GM12878 (cell line): ENCODE results near the gene PMIS2. TPM values are rescaled to one million over a fixed set of nuclear protein-coding genes. Genes with fewer than 3 reads are reported as not detected.

Experiments used
- ATAC-seq: fragments of 200-7000 bp; cut with Tn5 transposase; 3 replicates; pipeline ENCODE4 v1.9.1; 2020; ENCODE audit warnings: mild to moderate bottlenecking, moderate library complexity
- BruUV-seq: library from RNA; stranded (reverse); fragments of 400-500 nt; replicated peaks from 2 replicates; lab custom pipeline; 2021; lab: Mats Ljungman, UMichigan
- CTCF ChIA-PET: fragments of 300-600 bp; sonication (Branson Sonifier 250); formaldehyde crosslinking; extraction: SDS; loops from one replicate; lab custom pipeline; 2021; ENCODE audit warnings: inconsistent platforms; lab: Yijun Ruan, JAX
- POLR2A ChIA-PET: fragments of 350-600 bp; formaldehyde crosslinking; extraction: SDS; loops from one replicate; lab custom pipeline; 2021; ENCODE audit warnings: inconsistent platforms; lab: Charles Lee
- RAD21 ChIA-PET: fragments of 300-600 bp; sonication (Branson Sonifier 250); formaldehyde crosslinking; loops from one replicate; lab custom pipeline; 2023; ENCODE audit warnings: antibody characterized with exemption; ENCODE audit not compliant: unreplicated experiment; lab: Charles Lee
- SMC1A ChIA-PET: fragments of 300-600 bp; sonication (Branson Sonifier 250); formaldehyde crosslinking; loops from one replicate; lab custom pipeline; 2023; ENCODE audit not compliant: unreplicated experiment, uncharacterized antibody; lab: Charles Lee
- DNase-seq: peaks from one replicate; pipeline ENCODE4 v3.0.0-alpha.2; 2011; ENCODE audit warnings: low read depth, low spot score
- FAIRE-seq: peaks from 3 replicates; lab custom pipeline; 2011; peaks lifted over from hg19 to GRCh38; lab: Jason Lieb, UNC
- H2AFZ ChIP-seq: 2 replicates; pipeline ENCODE4 v1.6.0; 2011; ENCODE audit warnings: low read depth, low read length, control low read depth; ENCODE audit not compliant: control insufficient read depth
- H3K27ac ChIP-seq: 2 replicates; pipeline ENCODE4 v1.5.1; 2011; ENCODE audit warnings: control low read depth; ENCODE audit not compliant: control insufficient read depth, insufficient read depth
- H3K27me3 ChIP-seq, 2 experiments: replicated peaks in 1 of 2; 2 replicates each; pipeline versions ENCODE4 v1.6.0 to v1.6.1; 2011; ENCODE audit warnings: low read length in 1 of 2; ENCODE audit not compliant: control insufficient read depth in 2 of 2, insufficient read depth in 2 of 2
- H3K36me3 ChIP-seq, 2 experiments: 2 replicates each; pipeline ENCODE4 v1.5.1; 2011; ENCODE audit warnings: low read length in 1 of 2; ENCODE audit not compliant: control insufficient read depth in 2 of 2, insufficient read depth in 2 of 2
- H3K4me1 ChIP-seq: 2 replicates; pipeline ENCODE4 v1.6.1; 2011; ENCODE audit warnings: mild to moderate bottlenecking, low read length, moderate library complexity, mixed read lengths; ENCODE audit not compliant: control insufficient read depth, insufficient read depth
- H3K4me2 ChIP-seq: 2 replicates; pipeline ENCODE4 v1.6.0; 2011; ENCODE audit warnings: control low read depth; ENCODE audit not compliant: control insufficient read depth, insufficient read depth
- H3K4me3 ChIP-seq: fragments of 200-600 bp; sonication (generic); 2 replicates; pipeline ENCODE4 v1.5.1; 2016
- H3K79me2 ChIP-seq: 2 replicates; pipeline ENCODE4 v1.6.0; 2011; ENCODE audit warnings: low read length; ENCODE audit not compliant: control insufficient read depth, insufficient read depth
- H3K9ac ChIP-seq: 2 replicates; pipeline ENCODE4 v1.8.0; 2011; ENCODE audit warnings: low read length, control low read depth, mixed read lengths; ENCODE audit not compliant: control insufficient read depth, insufficient read depth
- H3K9me3 ChIP-seq: replicated peaks from 3 replicates; pipeline ENCODE4 v1.5.1; 2011; ENCODE audit warnings: mild to moderate bottlenecking, low read length; ENCODE audit not compliant: control insufficient read depth, insufficient read depth
- H4K20me1 ChIP-seq: 2 replicates; pipeline ENCODE4 v1.6.0; 2011; ENCODE audit not compliant: control insufficient read depth, insufficient read depth
- BCL11A ChIP-seq: IDR thresholded peaks from 2 replicates; pipeline ENCODE4 v1.6.1; 2011; ENCODE audit warnings: low read depth, low read length
- CBX5 ChIP-seq: sonication (generic); IDR thresholded peaks from 2 replicates; pipeline ENCODE4 v1.6.1; 2016; ENCODE audit warnings: low read depth, moderate library complexity, mild to moderate bottlenecking, inconsistent platforms
- CEBPB ChIP-seq, 2 experiments: fragments of 150-350 bp in 1 of 2; IDR thresholded peaks; 2 replicates each; pipeline ENCODE4 v1.6.1; 2012 to 2014; ENCODE audit warnings: low read depth in 2 of 2, low read length in 2 of 2, borderline replicate concordance in 1 of 2, inconsistent platforms in 1 of 2
- CREB1 ChIP-seq: IDR thresholded peaks from 2 replicates; pipeline ENCODE4 v1.6.1; 2012; ENCODE audit warnings: low read depth, mild to moderate bottlenecking, inconsistent platforms
- DPF2 ChIP-seq: fragments of 450-650 bp; IDR thresholded peaks from 2 replicates; pipeline ENCODE4 v1.6.1; 2017; ENCODE audit warnings: mild to moderate bottlenecking
- IKZF1 ChIP-seq: fragments of 450-650 bp; conservative IDR thresholded peaks from 2 replicates; pipeline ENCODE4 v1.6.1; 2017; ENCODE audit warnings: antibody characterized with exemption, mild to moderate bottlenecking
- MYB ChIP-seq: fragments of 150-350 bp; IDR thresholded peaks from 2 replicates; pipeline ENCODE4 v1.6.1; 2014; ENCODE audit warnings: mild to moderate bottlenecking, low read depth, low read length, borderline replicate concordance
- NFIC ChIP-seq: IDR thresholded peaks from 2 replicates; pipeline ENCODE4 v1.6.1; 2012; ENCODE audit warnings: low read depth, mild to moderate bottlenecking, inconsistent platforms, low read length, moderate library complexity
- NFXL1 ChIP-seq: fragments of 450-650 bp; IDR thresholded peaks from 2 replicates; pipeline ENCODE4 v1.6.1; 2017; ENCODE audit warnings: antibody characterized with exemption, mild to moderate bottlenecking, borderline replicate concordance
- NRF1 ChIP-seq: conservative IDR thresholded peaks from 2 replicates; pipeline ENCODE4 v1.6.1; 2011; ENCODE audit warnings: mild to moderate bottlenecking, low read depth, low read length, improper control_type of control experiment
- POLR2AphosphoS2 ChIP-seq: IDR thresholded peaks from 2 replicates; pipeline ENCODE4 v1.6.1; 2011; ENCODE audit warnings: low read depth, mild to moderate bottlenecking, low read length, improper control_type of control experiment, moderate library complexity
- ZNF24 ChIP-seq: fragments of 450-650 bp; IDR thresholded peaks from 2 replicates; pipeline ENCODE4 v1.6.1; 2017; ENCODE audit warnings: antibody characterized with exemption, mild to moderate bottlenecking
- WGBS: methylation state at CpG from one replicate; pipeline ENCODE4 v1.1.6; 2016; ENCODE audit warnings: low lambda C conversion rate; ENCODE audit not compliant: insufficient replicate concordance, insufficient coverage; ENCODE audit errors: missing lambda C conversion rate; 5-methylcytosine and 5-hydroxymethylcytosine counted together
- in situ Hi-C: fragments of 300-500 bp; cut with MboI; formaldehyde crosslinking; loops from 9 replicates; pipeline ENCODE4 v1.14.3; 2018; ENCODE audit warnings: mixed read lengths
- intact Hi-C: fragments of 100-400 bp; cut with micrococcal nuclease; formaldehyde crosslinking; loops from one replicate; pipeline ENCODE4 v1.14.2; 2022; ENCODE audit not compliant: unreplicated experiment
- polyA plus RNA-seq, 11 experiments: library from polyadenylated mRNA; depleted of rRNA in 4 of 11; unstranded in 6 of 11; stranded (reverse) in 5 of 11; fragments of >200 nt; fragmentation: Nextera tagmentation in 4 of 11; fragmentation: Illumina TruSeq in 1 of 11; extraction: Ambion mirVana in 4 of 11; extraction: Trizol in 1 of 11; gene quantifications; 1 replicate in 1 of 11; 2 replicates in 10 of 11; pipeline versions ENCODE4 v1.2.1 to v1.2.3, GENCODE V29; 2011 to 2016; ENCODE audit warnings: inconsistent platforms in 2 of 11, missing spikeins in 2 of 11, low read depth in 1 of 11
- total RNA-seq, 4 experiments: library from RNA; depleted of rRNA in 3 of 4; stranded (reverse); fragments of >200 nt in 3 of 4; fragmentation: Illumina TruSeq in 1 of 4; extraction: Trizol in 1 of 4; gene quantifications; 2 replicates each; pipeline versions ENCODE4 v1.2.1 to v1.2.3, GENCODE V29; 2013 to 2021
- TF ChIP-seq, protein P1 (sequence below): fragments of 450-650 bp; IDR thresholded peaks from 2 replicates; pipeline ENCODE4 v1.6.1; 2016; ENCODE audit warnings: mild to moderate bottlenecking, moderate library complexity, borderline replicate concordance
- TF ChIP-seq, protein P2 (sequence below): fragments of 450-650 bp; IDR thresholded peaks from 2 replicates; pipeline ENCODE4 v1.6.1; 2017; ENCODE audit warnings: mild to moderate bottlenecking, moderate library complexity

Gene PMIS2
- total and polyA plus RNA-seq, 10 of the 15 experiments (the other 5 are each of a cell fraction or from before 2014, with no cell fraction given): not detected

DNA sequence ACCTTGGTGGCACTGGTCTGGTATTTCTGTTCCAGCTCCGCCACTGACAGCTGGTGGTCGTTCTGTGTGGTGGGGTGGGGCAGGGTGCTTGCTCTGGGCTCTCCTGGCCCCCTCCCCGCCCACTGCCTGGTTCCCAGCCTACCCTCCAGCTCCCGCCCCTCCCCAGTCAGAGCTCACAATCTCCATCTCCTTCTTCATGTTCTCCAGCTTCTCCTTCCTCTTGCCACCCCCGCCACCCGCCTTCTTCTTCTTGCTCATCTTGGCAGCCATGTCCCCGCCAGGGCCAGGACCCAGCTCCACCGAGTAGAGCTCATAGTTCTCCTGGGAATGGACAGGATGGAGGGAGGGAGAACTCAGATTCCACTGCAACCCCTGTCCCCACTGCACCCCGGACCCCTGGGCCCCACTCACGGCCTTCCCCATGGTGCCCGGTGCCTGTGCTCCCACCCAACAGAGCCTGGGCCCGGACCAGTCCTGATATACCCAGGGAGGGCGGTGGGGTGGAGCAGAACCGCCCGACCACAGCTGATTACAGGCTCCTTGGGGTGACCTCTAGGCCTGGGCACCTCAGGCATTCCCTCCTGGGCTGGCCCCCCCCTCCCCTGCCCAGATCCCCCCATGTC, 22.7 kb upstream of the PMIS2 start, which contains the start of gene ATP4A (continued):
- TF ChIP-seq, protein P1, sequence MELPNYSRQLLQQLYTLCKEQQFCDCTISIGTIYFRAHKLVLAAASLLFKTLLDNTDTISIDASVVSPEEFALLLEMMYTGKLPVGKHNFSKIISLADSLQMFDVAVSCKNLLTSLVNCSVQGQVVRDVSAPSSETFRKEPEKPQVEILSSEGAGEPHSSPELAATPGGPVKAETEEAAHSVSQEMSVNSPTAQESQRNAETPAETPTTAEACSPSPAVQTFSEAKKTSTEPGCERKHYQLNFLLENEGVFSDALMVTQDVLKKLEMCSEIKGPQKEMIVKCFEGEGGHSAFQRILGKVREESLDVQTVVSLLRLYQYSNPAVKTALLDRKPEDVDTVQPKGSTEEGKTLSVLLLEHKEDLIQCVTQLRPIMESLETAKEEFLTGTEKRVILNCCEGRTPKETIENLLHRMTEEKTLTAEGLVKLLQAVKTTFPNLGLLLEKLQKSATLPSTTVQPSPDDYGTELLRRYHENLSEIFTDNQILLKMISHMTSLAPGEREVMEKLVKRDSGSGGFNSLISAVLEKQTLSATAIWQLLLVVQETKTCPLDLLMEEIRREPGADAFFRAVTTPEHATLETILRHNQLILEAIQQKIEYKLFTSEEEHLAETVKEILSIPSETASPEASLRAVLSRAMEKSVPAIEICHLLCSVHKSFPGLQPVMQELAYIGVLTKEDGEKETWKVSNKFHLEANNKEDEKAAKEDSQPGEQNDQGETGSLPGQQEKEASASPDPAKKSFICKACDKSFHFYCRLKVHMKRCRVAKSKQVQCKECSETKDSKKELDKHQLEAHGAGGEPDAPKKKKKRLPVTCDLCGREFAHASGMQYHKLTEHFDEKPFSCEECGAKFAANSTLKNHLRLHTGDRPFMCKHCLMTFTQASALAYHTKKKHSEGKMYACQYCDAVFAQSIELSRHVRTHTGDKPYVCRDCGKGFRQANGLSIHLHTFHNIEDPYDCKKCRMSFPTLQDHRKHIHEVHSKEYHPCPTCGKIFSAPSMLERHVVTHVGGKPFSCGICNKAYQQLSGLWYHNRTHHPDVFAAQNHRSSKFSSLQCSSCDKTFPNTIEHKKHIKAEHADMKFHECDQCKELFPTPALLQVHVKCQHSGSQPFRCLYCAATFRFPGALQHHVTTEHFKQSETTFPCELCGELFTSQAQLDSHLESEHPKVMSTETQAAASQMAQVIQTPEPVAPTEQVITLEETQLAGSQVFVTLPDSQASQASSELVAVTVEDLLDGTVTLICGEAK: no peak
- TF ChIP-seq MYB (no peak), CEBPB (IDR thresholded peaks at IDR 0.05; ENCODE audit: borderline replicate concordance in 1 of 2, low read depth in 2 of 2, low read length in 2 of 2) (no peak), IKZF1 (no peak), ZNF24 (no peak)

DNA sequence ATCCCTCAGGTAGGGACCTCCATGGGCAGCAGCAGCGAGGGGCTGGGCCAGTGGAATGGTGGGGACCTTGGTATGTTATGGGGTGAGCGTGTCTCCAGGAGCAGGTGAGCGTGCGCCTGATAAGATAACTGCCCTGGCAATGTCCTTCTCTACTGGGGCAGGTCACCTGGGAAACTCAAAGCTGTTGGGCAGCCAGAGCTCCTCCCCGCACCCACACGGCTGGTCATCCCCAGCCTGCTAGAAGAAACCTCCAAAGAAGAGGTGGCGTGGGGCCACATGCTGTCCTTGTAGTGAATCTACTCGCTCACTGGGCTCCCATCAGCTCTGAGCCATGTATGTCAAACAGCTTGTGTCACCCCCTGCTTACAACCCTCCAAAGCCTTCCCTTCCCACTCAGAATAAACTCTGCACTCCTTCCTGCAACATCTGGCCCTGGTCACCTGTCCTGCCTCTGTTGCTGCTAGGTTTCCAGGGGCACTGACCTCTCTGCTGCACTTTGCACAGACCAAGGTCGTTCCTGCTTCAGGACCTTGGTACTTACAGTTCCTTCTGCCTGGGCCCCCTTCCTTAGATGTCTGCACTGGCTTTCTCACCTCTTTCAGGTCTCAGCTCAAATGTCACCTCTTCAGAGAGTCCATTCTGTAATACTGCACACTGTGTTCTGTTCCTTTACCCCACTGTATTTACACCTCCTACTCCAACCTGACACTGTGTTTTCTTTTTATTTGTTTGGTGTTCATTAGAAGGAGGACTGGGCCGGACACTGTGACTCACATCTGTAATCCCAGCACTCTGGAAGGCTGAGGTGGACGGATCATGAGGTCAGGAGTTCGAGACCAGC, 20.7 kb upstream of the PMIS2 start:
- intact Hi-C loops (no loop called here), in situ Hi-C loops (no loop called here)
- no peak overlapping the region for H3K4me3 ChIP-seq
- no peak overlapping the region for H2AFZ ChIP-seq
- H3K9me3 ChIP-seq: no peaks in the 10 kb centered on the region
- H3K27ac ChIP-seq: no peak overlapping the region
- FAIRE-seq (no peak), ATAC-seq (no peak), DNase-seq (no peak)
- no peak overlapping the region for H3K4me2 ChIP-seq
- H3K27me3 ChIP-seq: peaks cover 2 to 4% of the 10 kb centered on the region in 2 experiments; a peak in 1 of 4 replicates
- POLR2A ChIA-PET: no interaction called here
- no peak overlapping the region for H3K9ac ChIP-seq
- H3K36me3 ChIP-seq: no peaks in the 10 kb centered on the region
- 37% methylated on average over 12 of the region's 12 CpGs for WGBS
- H3K4me1 ChIP-seq: peaks cover 7% of the 10 kb centered on the region
- CTCF ChIA-PET: interaction anchor here (0.6 to 1.3 kb wide), 3 partner anchors 16 to 1689 kb away, joined by 3 to 4 read pairs (median 3); no protein-coding TSS in a partner anchor
- H4K20me1 ChIP-seq: no peaks in the 10 kb centered on the region
- no TSS peak for BruUV-seq
- RAD21 ChIA-PET: no interaction called here
- no peaks in the 10 kb centered on the region for H3K79me2 ChIP-seq
- SMC1A ChIA-PET: interaction anchor here (0.5 kb wide), 1 partner anchor 33 kb away, joined by 3 read pairs; no protein-coding TSS in a partner anchor
- no peak for TF ChIP-seq BCL11A
- no peak for TF ChIP-seq CBX5
- no peak for TF ChIP-seq CREB1
- TF ChIP-seq NFXL1: no peak
- no peak for TF ChIP-seq NRF1
- TF ChIP-seq, protein P2, sequence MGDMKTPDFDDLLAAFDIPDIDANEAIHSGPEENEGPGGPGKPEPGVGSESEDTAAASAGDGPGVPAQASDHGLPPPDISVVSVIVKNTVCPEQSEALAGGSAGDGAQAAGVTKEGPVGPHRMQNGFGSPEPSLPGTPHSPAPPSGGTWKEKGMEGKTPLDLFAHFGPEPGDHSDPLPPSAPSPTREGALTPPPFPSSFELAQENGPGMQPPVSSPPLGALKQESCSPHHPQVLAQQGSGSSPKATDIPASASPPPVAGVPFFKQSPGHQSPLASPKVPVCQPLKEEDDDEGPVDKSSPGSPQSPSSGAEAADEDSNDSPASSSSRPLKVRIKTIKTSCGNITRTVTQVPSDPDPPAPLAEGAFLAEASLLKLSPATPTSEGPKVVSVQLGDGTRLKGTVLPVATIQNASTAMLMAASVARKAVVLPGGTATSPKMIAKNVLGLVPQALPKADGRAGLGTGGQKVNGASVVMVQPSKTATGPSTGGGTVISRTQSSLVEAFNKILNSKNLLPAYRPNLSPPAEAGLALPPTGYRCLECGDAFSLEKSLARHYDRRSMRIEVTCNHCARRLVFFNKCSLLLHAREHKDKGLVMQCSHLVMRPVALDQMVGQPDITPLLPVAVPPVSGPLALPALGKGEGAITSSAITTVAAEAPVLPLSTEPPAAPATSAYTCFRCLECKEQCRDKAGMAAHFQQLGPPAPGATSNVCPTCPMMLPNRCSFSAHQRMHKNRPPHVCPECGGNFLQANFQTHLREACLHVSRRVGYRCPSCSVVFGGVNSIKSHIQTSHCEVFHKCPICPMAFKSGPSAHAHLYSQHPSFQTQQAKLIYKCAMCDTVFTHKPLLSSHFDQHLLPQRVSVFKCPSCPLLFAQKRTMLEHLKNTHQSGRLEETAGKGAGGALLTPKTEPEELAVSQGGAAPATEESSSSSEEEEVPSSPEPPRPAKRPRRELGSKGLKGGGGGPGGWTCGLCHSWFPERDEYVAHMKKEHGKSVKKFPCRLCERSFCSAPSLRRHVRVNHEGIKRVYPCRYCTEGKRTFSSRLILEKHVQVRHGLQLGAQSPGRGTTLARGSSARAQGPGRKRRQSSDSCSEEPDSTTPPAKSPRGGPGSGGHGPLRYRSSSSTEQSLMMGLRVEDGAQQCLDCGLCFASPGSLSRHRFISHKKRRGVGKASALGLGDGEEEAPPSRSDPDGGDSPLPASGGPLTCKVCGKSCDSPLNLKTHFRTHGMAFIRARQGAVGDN: no peak
- TF ChIP-seq NFIC: no peak
- no peak for TF ChIP-seq POLR2AphosphoS2
- no peak for TF ChIP-seq DPF2
